Trophoblast cell (in vitro differentiated cells and primary cell): ENCODE data around the gene PLLP.

Experiments used
- DNase-seq, 2 donors: peaks; one replicate each; pipeline ENCODE4 v3.0.0-alpha.2; 2016
- H2AFZ ChIP-seq: 2 replicates; pipeline ENCODE4 v1.6.1; 2013; ENCODE audit warnings: low read length, moderate library complexity, mild to moderate bottlenecking; ENCODE audit not compliant: insufficient read depth, poor library complexity
- H2AK5ac ChIP-seq: 2 replicates; pipeline ENCODE4 v1.6.1; 2013; ENCODE audit warnings: mild to moderate bottlenecking, low read length
- H2BK120ac ChIP-seq: 2 replicates; pipeline ENCODE4 v1.6.1; 2013; ENCODE audit warnings: low read length, mild to moderate bottlenecking, moderate library complexity; ENCODE audit not compliant: insufficient read depth, poor library complexity
- H2BK12ac ChIP-seq: 2 replicates; pipeline ENCODE4 v1.6.1; 2013; ENCODE audit warnings: mild to moderate bottlenecking, low read length, moderate library complexity
- H2BK5ac ChIP-seq: 2 replicates; pipeline ENCODE4 v1.6.1; 2013; ENCODE audit warnings: low read length, low read depth, moderate library complexity, mild to moderate bottlenecking; ENCODE audit not compliant: poor library complexity
- H3K14ac ChIP-seq: 2 replicates; pipeline ENCODE4 v1.6.1; 2013; ENCODE audit warnings: mild to moderate bottlenecking, low read length
- H3K18ac ChIP-seq: 2 replicates; pipeline ENCODE4 v1.6.1; 2013; ENCODE audit warnings: mild to moderate bottlenecking, low read length
- H3K23ac ChIP-seq: 2 replicates; pipeline ENCODE4 v1.6.1; 2013; ENCODE audit warnings: low read length
- H3K27ac ChIP-seq: 2 replicates; pipeline ENCODE4 v1.5.1; 2013; ENCODE audit warnings: low read depth, mild to moderate bottlenecking, inconsistent platforms, low read length, moderate library complexity
- H3K27me3 ChIP-seq: 2 replicates; pipeline ENCODE4 v1.6.1; 2013; ENCODE audit warnings: inconsistent platforms, mild to moderate bottlenecking, low read length, moderate library complexity; ENCODE audit not compliant: insufficient read depth
- H3K36me3 ChIP-seq, 2 experiments: 1 replicate in 1 of 2; 2 replicates in 1 of 2; pipeline ENCODE4 v1.6.1; 2013; ENCODE audit warnings: low read length in 2 of 2, mild to moderate bottlenecking in 2 of 2, moderate library complexity in 1 of 2; ENCODE audit not compliant: insufficient read depth in 2 of 2, control insufficient read depth in 1 of 2
- H3K4ac ChIP-seq: 2 replicates; pipeline ENCODE4 v1.6.1; 2013; ENCODE audit warnings: low read depth, mild to moderate bottlenecking, low read length, moderate library complexity
- H3K4me1 ChIP-seq, 2 experiments: 1 replicate in 1 of 2; 2 replicates in 1 of 2; pipeline ENCODE4 v1.6.1; 2013; ENCODE audit warnings: low read length in 2 of 2, mild to moderate bottlenecking in 2 of 2, moderate library complexity in 1 of 2; ENCODE audit not compliant: insufficient read depth in 2 of 2, control insufficient read depth in 1 of 2
- H3K4me2 ChIP-seq: 2 replicates; pipeline ENCODE4 v1.6.1; 2013; ENCODE audit warnings: inconsistent platforms, mild to moderate bottlenecking, low read length, moderate library complexity
- H3K4me3 ChIP-seq: 2 replicates; pipeline ENCODE4 v1.5.1; 2013; ENCODE audit warnings: mild to moderate bottlenecking, low read depth, low read length, inconsistent platforms
- H3K79me1 ChIP-seq: one replicate; pipeline ENCODE4 v1.6.1; 2013; ENCODE audit warnings: low read length
- H3K79me2 ChIP-seq: 2 replicates; pipeline ENCODE4 v1.6.1; 2013; ENCODE audit warnings: low read length, mild to moderate bottlenecking; ENCODE audit not compliant: control insufficient read depth, insufficient read depth, poor library complexity
- H3K9ac ChIP-seq: 2 replicates; pipeline ENCODE4 v1.6.1; 2013; ENCODE audit warnings: mild to moderate bottlenecking, low read length
- H3K9me3 ChIP-seq: 2 replicates; pipeline ENCODE4 v1.6.1; 2013; ENCODE audit warnings: low read depth, mild to moderate bottlenecking, control low read depth, inconsistent platforms, low read length; ENCODE audit not compliant: insufficient read depth
- H4K12ac ChIP-seq: 2 replicates; pipeline ENCODE4 v1.6.1; 2013; ENCODE audit warnings: low read depth, mild to moderate bottlenecking, low read length, moderate library complexity
- H4K8ac ChIP-seq: 2 replicates; pipeline ENCODE4 v1.6.1; 2013; ENCODE audit warnings: low read depth, mild to moderate bottlenecking, low read length, moderate library complexity
- H4K91ac ChIP-seq: one replicate; pipeline ENCODE4 v1.6.1; 2013; ENCODE audit warnings: low read depth, mild to moderate bottlenecking, low read length, moderate library complexity
- whole genome bisulfite sequencing: extraction: QIAGEN DNeasy Blood & Tissue Kit; methylation state at CpG from one replicate; pipeline ENCODE4 v1.1.7; 2013; ENCODE audit warnings: missing lambda C conversion rate; ENCODE audit not compliant: insufficient read length, insufficient coverage; ENCODE audit errors: extremely low coverage; 5-methylcytosine and 5-hydroxymethylcytosine counted together

PLLP gene

DNA sequence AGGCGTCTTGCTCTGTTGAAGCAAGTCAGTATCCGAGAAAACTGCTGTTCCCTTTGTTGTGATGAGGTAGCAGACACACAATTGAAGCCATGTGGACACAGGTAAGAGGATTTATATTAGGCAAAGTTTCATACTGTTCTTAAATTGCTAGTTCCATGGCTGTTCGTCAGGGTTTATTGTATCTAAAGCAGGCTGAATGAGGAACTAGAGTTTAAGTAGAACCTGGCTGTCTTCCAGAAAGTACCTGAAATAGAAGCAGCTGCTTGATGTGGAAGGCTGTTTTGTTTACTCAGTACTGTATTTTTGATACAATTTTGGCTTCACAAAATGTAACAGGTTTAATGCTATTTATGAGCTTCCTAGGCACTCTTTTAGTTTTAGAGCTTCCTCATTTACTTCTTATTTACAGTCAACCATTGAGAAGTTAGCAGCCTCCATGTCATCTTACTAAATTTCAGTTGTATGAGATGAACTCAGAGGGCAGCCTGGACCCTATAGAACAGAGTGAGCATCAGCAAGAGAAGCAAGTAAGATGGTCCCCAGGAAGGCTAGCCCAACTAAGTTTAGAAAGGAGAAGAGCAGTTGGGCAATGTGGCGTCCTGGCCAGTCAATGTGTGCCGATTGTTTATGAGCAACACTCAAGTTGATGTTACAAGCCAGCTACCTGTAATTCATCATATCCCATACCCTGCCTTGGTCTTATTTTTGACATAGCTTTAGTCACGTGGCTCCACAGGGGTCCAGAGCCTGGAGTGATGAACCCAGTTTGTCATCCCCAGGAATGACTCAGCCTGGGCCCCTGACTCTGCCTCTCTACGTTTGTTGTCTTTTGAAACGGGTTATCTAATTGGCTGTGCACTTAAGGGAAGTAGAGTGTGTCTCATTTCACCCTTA is 49.1 kb downstream of the PLLP start:
- H3K27me3 ChIP-seq, result no peaks in the 10 kb centered on the region
- no CpG with 5 or more reads among the region's 8 CpGs for WGBS

DNA sequence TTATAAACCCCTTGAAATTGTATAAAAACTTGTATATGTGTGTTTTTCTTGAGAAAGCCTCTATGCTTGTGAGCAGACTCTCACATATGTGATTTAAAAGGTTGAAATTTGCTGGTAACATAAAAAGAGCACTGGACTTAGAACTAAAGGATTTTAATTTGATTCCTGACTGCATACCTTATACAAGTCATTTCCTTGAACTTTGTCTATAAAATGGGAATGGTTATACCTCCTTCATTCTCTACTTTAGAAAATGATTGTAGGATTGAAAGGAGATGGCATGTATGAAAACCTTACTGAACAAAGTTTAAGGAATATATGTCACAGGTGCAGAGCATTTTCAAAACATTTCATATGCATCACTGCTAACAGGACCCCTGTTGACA is 49.8 kb downstream of the PLLP start:
- Histone ChIP-seq H4K8ac (no peak overlapping the region), H3K79me1 (no peaks in the 10 kb centered on the region), H2AK5ac (no peak overlapping the region), H2AFZ (no peak overlapping the region), H3K36me3 (peaks cover 20 to 35% of the 10 kb centered on the region in 2 experiments), H3K9ac (no peak overlapping the region), H2BK120ac (no peak overlapping the region), H3K4me3 (no peak overlapping the region), H2BK12ac (no peak overlapping the region), H4K12ac (no peak overlapping the region), H4K91ac (no peak overlapping the region), H3K27me3 (no peaks in the 10 kb centered on the region), H3K4me2 (no peak overlapping the region), H3K27ac (no peak overlapping the region), H3K4ac (no peak overlapping the region), H2BK5ac (no peak overlapping the region), H3K23ac (no peak overlapping the region), H3K14ac (no peak overlapping the region), H3K79me2 (no peaks in the 10 kb centered on the region), H3K9me3 (no peaks in the 10 kb centered on the region), H3K18ac (no peak overlapping the region), H3K4me1 (no peaks in the 10 kb centered on the region)
- no peak for DNase-seq

More for the DNA sequence above, 49.1 kb downstream of the PLLP start:
- H3K14ac ChIP-seq, result no peak overlapping the region
- H3K79me1 ChIP-seq, result no peaks in the 10 kb centered on the region
- no peak overlapping the region for H3K27ac ChIP-seq
- H3K23ac ChIP-seq, result no peak overlapping the region
- no peak overlapping the region for H4K91ac ChIP-seq
- H3K4me3 ChIP-seq, result no peak overlapping the region
- peaks cover 16 to 35% of the 10 kb centered on the region in 2 experiments for H3K36me3 ChIP-seq
- no peak overlapping the region for H2BK12ac ChIP-seq
- no peak overlapping the region for H3K18ac ChIP-seq
- no peak overlapping the region for H4K12ac ChIP-seq
- H2BK120ac ChIP-seq, result no peak overlapping the region
- no peak for DNase-seq
- no peak overlapping the region for H4K8ac ChIP-seq
- no peak overlapping the region for H2AFZ ChIP-seq
- H3K4me2 ChIP-seq, result no peak overlapping the region
- no peak overlapping the region for H3K9ac ChIP-seq
- H3K79me2 ChIP-seq, result no peaks in the 10 kb centered on the region
- H2AK5ac ChIP-seq, result no peak overlapping the region
- no peaks in the 10 kb centered on the region for H3K4me1 ChIP-seq
- H2BK5ac ChIP-seq, result no peak overlapping the region
- no peak overlapping the region for H3K4ac ChIP-seq
- H3K9me3 ChIP-seq, result no peaks in the 10 kb centered on the region

DNA sequence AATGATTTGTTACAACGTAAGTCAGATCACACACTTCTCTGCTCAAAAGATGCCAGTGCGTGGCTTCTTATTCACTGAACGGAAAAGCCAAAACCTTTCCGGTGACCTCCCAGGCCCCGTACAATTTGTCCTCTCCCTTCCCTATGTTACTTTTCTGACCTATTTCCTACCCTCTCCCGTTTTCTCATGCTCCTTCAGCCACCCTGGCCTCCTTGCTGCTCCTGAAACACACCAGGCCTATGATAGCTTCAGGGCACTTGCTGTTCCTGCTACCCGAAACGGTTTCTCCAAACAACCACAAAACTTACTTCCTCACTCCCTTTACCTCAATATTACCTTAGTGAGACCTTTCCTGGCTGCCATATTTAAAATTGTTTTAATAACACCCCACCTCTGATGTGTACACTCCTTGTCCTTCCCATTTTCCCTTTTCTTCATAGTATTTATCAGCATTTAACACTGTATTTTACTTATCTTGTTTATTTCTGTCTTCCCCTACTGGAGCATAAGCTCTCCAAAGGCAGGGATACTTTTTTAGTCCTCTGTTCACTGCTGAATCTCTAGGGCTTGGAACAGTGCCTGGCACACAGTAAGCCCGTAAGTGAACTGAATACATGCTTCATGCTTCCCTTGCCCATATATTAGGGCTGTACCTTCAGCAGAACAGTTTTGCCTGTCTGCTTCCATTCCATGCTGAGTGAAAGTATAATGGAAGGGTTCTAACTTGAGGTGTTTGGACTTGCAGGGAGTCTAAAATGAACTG is 50.3 kb downstream of the PLLP start:
- H4K8ac ChIP-seq, result no peak overlapping the region
- no peak overlapping the region for H3K27ac ChIP-seq
- H2BK5ac ChIP-seq, result no peak overlapping the region
- H2AFZ ChIP-seq, result no peak overlapping the region
- no CpG with 5 or more reads among the region's 9 CpGs for WGBS
- no peak overlapping the region for H3K4me2 ChIP-seq
- no peak for DNase-seq
- no peak overlapping the region for H3K4ac ChIP-seq
- H3K36me3 ChIP-seq, result peaks cover 20 to 33% of the 10 kb centered on the region in 2 experiments
- no peak overlapping the region for H4K12ac ChIP-seq
- H2BK12ac ChIP-seq, result no peak overlapping the region
- H2AK5ac ChIP-seq, result no peak overlapping the region
- H3K27me3 ChIP-seq, result no peaks in the 10 kb centered on the region
- no peak overlapping the region for H3K4me3 ChIP-seq
- H4K91ac ChIP-seq, result no peak overlapping the region
- no peaks in the 10 kb centered on the region for H3K79me2 ChIP-seq
- H3K79me1 ChIP-seq, result no peaks in the 10 kb centered on the region
- H3K9me3 ChIP-seq, result no peaks in the 10 kb centered on the region
- H3K9ac ChIP-seq, result peak overlapping the region; percentile 4
- H3K4me1 ChIP-seq, result no peaks in the 10 kb centered on the region
- no peak overlapping the region for H3K23ac ChIP-seq
- no peak overlapping the region for H3K14ac ChIP-seq
- H2BK120ac ChIP-seq, result no peak overlapping the region
- H3K18ac ChIP-seq, result no peak overlapping the region

DNA sequence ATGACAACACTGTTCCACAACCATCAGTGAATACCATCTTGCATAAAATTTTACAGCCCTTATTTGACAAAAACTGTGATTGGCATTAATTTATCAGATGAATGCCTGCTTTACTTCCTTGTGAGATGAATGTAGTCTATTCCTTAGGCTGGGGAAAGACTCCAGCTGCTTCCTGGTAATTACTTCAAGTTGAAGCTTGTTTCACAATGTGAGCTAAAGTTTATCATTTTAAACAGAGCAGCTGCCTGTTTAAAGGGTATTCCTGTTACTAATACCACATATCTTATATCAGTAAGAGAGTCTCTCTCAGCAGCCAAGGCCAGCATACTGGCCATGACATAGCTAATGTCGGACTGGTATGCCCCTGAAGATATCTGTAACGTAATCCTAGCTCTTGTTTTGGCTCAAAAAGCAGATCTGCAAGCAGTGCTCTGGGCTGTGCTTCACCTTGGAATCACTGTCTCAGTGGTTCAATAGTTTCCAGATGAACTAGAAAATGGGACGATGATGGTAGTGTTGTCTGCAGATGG is 52.6 kb downstream of the PLLP start:
- Histone ChIP-seq H3K79me2 (no peaks in the 10 kb centered on the region), H2AK5ac (no peak overlapping the region), H3K36me3 (peaks cover 27 to 41% of the 10 kb centered on the region in 2 experiments), H3K27me3 (no peaks in the 10 kb centered on the region), H4K91ac (no peak overlapping the region), H2BK5ac (no peak overlapping the region), H3K14ac (no peak overlapping the region), H2BK120ac (no peak overlapping the region), H3K9ac (no peak overlapping the region), H3K18ac (no peak overlapping the region), H2BK12ac (no peak overlapping the region), H3K4ac (no peak overlapping the region), H3K4me2 (no peak overlapping the region), H3K4me3 (no peak overlapping the region), H3K4me1 (no peaks in the 10 kb centered on the region), H3K23ac (no peak overlapping the region), H3K27ac (no peak overlapping the region), H4K12ac (no peak overlapping the region), H2AFZ (no peak overlapping the region), H3K9me3 (no peaks in the 10 kb centered on the region), H4K8ac (no peak overlapping the region), H3K79me1 (no peaks in the 10 kb centered on the region)
- WGBS, result no CpG with 5 or more reads among the region's 3 CpGs
- peak; percentile 75 to 93 for DNase-seq
